Fibroblast of lung (primary cell): ENCODE results near the gene SEMA3E. TPM values are rescaled to one million over a fixed set of nuclear protein-coding genes. Genes with fewer than 3 reads are reported as not detected.

ENCODE experiments used
- DNase-seq, 2 donors: peaks; one replicate each; pipeline versions ENCODE4 v3.0.0 to v3.0.0-alpha.2; 2010; ENCODE audit warnings: low read depth in 2 of 2
- H2AFZ ChIP-seq: 2 replicates; pipeline ENCODE4 v1.5.1; 2012; ENCODE audit warnings: low read length, control low read depth, inconsistent platforms
- H3K27ac ChIP-seq: 2 replicates; pipeline ENCODE4 v1.5.1; 2011; ENCODE audit warnings: low read length, control low read depth; ENCODE audit not compliant: insufficient read depth
- H3K27me3 ChIP-seq: 2 replicates; pipeline ENCODE4 v1.5.1; 2011; ENCODE audit warnings: mild to moderate bottlenecking, low read length; ENCODE audit not compliant: control insufficient read depth, insufficient read depth
- H3K36me3 ChIP-seq: 2 replicates; pipeline ENCODE4 v1.5.1; 2011; ENCODE audit warnings: low read length; ENCODE audit not compliant: control insufficient read depth, insufficient read depth
- H3K4me1 ChIP-seq: 2 replicates; pipeline ENCODE4 v1.5.1; 2011; ENCODE audit warnings: low read length; ENCODE audit not compliant: control insufficient read depth, insufficient read depth; ENCODE audit errors: extremely low read depth
- H3K4me2 ChIP-seq: 2 replicates; pipeline ENCODE4 v1.5.1; 2011; ENCODE audit warnings: low read length, control low read depth; ENCODE audit not compliant: insufficient read depth; ENCODE audit errors: extremely low read depth
- H3K4me3 ChIP-seq, 4 experiments: fragments of 200-600 bp in 1 of 4; sonication (generic) in 1 of 4; replicated peaks in 1 of 4; 2 replicates each; pipeline ENCODE4 v1.5.1; 2011 to 2016; ENCODE audit warnings: low read length in 4 of 4, low read depth in 3 of 4, mild to moderate bottlenecking in 3 of 4, control low read depth in 2 of 4, inconsistent platforms in 1 of 4, mixed read lengths in 1 of 4; ENCODE audit not compliant: insufficient read depth in 1 of 4; ENCODE audit errors: control extremely low read depth in 1 of 4
- H3K79me2 ChIP-seq: 2 replicates; pipeline ENCODE4 v1.5.1; 2012; ENCODE audit warnings: mild to moderate bottlenecking, low read length, inconsistent platforms; ENCODE audit not compliant: control insufficient read depth, insufficient read depth
- H3K9ac ChIP-seq: 2 replicates; pipeline ENCODE4 v1.5.1; 2011; ENCODE audit warnings: mild to moderate bottlenecking, low read length, control low read depth; ENCODE audit not compliant: insufficient read depth
- H3K9me3 ChIP-seq: 2 replicates; pipeline ENCODE4 v1.5.1; 2012; ENCODE audit warnings: low read depth, low read length; ENCODE audit not compliant: control insufficient read depth, insufficient read depth
- H4K20me1 ChIP-seq: 2 replicates; pipeline ENCODE4 v1.5.1; 2011; ENCODE audit warnings: low read length; ENCODE audit not compliant: control insufficient read depth, insufficient read depth; ENCODE audit errors: extremely low read depth
- EZH2 ChIP-seq: IDR thresholded peaks from 2 replicates; pipeline ENCODE4 v1.5.1; 2012; ENCODE audit warnings: low read length, control low read depth, mild to moderate bottlenecking; ENCODE audit errors: missing control alignments
- polyA plus RNA-seq, 2 donors: library from polyadenylated mRNA; depleted of rRNA in 1 of 2; stranded (reverse) in 1 of 2; unstranded in 1 of 2; fragments of >200 nt; gene quantifications; 2 replicates each; pipeline ENCODE4 v1.2.1, GENCODE V29; 2011 to 2012; ENCODE audit warnings: missing spikeins in 1 of 2
- total RNA-seq: library from RNA; depleted of rRNA; stranded (reverse); fragments of >200 nt; gene quantifications from 2 replicates; pipeline ENCODE4 v1.2.1, GENCODE V29; 2014
- TF ChIP-seq, protein P1 (sequence below), 2 donors: IDR thresholded peaks in 1 of 2; conservative IDR thresholded peaks in 1 of 2; 1 replicate in 1 of 2; 2 replicates in 1 of 2; pipeline ENCODE4 v1.5.1; 2011 to 2012; ENCODE audit warnings: low read length in 2 of 2, control low read depth in 1 of 2, inconsistent platforms in 1 of 2, low read depth in 1 of 2, mild to moderate bottlenecking in 1 of 2

SEMA3E gene
- total and polyA plus RNA-seq, 2 donors (not counting 1 experiment from before 2014, with no cell fraction given), result 1.1 to 2.0 TPM

DNA sequence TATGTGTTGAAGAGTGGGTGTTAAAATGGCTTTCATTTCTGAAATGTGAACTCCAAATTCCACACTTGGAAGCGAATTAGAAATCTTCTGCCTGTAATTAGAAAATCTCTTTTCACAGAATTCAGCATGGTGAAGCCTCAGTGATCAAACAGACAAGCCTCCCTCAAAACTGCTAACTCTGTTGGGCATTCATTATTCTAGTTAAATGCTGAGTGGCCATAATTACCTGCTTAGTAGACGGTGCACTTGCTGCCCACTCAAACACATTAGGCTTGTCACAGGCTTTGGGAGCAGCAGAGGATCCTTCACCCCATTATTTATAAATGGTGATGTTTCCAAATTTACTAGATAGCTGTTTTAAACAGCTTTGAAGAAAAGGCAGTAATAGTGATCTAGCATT, 309.0 kb downstream of the SEMA3E start:
- Histone ChIP-seq H3K9ac (no peak overlapping the region), H3K4me2 (no peak overlapping the region), H3K36me3 (no peaks in the 10 kb centered on the region), H3K9me3 (no peaks in the 10 kb centered on the region), H3K4me3 (no peak overlapping the region), H3K27ac (no peak overlapping the region), H3K4me1 (no peaks in the 10 kb centered on the region), H3K27me3 (no peaks in the 10 kb centered on the region), H3K79me2 (no peaks in the 10 kb centered on the region), H2AFZ (no peak overlapping the region), H4K20me1 (no peaks in the 10 kb centered on the region)
- TF ChIP-seq EZH2, result no peak
- TF ChIP-seq, protein P1, sequence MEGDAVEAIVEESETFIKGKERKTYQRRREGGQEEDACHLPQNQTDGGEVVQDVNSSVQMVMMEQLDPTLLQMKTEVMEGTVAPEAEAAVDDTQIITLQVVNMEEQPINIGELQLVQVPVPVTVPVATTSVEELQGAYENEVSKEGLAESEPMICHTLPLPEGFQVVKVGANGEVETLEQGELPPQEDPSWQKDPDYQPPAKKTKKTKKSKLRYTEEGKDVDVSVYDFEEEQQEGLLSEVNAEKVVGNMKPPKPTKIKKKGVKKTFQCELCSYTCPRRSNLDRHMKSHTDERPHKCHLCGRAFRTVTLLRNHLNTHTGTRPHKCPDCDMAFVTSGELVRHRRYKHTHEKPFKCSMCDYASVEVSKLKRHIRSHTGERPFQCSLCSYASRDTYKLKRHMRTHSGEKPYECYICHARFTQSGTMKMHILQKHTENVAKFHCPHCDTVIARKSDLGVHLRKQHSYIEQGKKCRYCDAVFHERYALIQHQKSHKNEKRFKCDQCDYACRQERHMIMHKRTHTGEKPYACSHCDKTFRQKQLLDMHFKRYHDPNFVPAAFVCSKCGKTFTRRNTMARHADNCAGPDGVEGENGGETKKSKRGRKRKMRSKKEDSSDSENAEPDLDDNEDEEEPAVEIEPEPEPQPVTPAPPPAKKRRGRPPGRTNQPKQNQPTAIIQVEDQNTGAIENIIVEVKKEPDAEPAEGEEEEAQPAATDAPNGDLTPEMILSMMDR (conservative IDR thresholded peaks at IDR 0.05 in 1 of 2, IDR thresholded peaks at IDR 0.05 in 1 of 2; ENCODE audit: low read depth in 1 of 2, low read length in 2 of 2), result no peak
- DNase-seq, result no peak

DNA sequence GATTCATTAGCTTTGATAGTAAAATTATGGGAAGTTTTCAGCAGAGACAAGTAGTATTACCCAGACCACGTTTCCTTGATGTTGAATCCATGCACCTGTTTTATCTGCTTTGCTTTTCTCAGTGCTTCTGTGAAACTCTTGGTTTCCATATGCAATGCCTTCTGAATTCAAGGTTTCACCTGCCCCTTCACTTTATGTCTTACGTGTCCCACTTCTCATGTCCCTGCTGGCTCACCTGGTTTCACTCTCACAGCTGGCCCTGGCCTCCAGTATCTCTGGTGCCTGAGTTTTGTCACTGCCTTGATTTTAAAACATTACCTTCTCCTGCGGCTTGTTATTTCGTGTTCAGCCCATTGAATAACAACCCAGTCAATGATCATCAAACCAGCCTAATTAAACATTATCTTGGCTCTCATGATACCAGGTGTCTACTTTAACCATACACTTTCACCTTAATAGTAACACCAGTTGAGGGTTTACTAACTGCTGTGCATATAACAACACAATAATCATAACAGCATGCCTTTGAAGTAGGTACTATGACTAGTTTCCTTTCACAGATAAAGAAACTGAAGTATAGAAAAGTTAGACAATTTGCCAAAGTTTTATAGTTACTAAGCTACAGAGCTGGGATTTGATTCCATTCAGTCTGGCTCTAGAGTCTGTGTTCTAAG, 310.5 kb downstream of the SEMA3E start:
- no peak overlapping the region for H3K9ac ChIP-seq
- DNase-seq, result no peak
- no peaks in the 10 kb centered on the region for H4K20me1 ChIP-seq

DNA sequence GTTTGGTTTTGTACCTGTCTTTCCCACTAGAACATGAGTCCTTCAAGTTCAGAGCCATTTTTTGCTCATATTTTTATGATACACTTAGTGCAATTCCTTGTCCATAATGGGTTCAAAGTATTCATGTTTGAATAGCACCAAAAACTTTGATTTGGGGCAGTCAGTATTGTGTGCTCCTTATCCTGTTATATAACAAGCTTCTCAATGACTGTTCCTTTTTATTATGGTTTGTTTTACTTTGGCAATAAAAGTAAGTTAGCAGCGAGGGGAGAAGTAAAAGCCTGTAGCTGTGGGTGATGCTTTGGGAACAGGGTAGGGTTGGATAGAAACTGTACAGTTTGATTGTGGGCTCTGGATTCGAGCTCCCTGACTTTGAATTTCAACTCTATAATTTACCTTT, 311.9 kb downstream of the SEMA3E start:
- H3K27me3 ChIP-seq, result no peaks in the 10 kb centered on the region
- TF ChIP-seq, protein P1 (conservative IDR thresholded peaks at IDR 0.05 in 1 of 2, IDR thresholded peaks at IDR 0.05 in 1 of 2; ENCODE audit: low read depth in 1 of 2, low read length in 2 of 2), result no peak
- no peak for TF ChIP-seq EZH2
- H2AFZ ChIP-seq, result no peak overlapping the region
- no peak overlapping the region for H3K4me2 ChIP-seq
- H3K4me1 ChIP-seq, result no peaks in the 10 kb centered on the region
- H3K9ac ChIP-seq, result no peak overlapping the region
- H3K27ac ChIP-seq, result no peak overlapping the region
- no peak overlapping the region for H3K4me3 ChIP-seq
- H4K20me1 ChIP-seq, result no peaks in the 10 kb centered on the region
- no peaks in the 10 kb centered on the region for H3K9me3 ChIP-seq
- no peaks in the 10 kb centered on the region for H3K79me2 ChIP-seq
- H3K36me3 ChIP-seq, result no peaks in the 10 kb centered on the region
- no peak for DNase-seq

More for the DNA sequence above, 310.5 kb downstream of the SEMA3E start:
- Histone ChIP-seq H3K9me3 (no peaks in the 10 kb centered on the region), H3K4me1 (no peaks in the 10 kb centered on the region), H3K36me3 (no peaks in the 10 kb centered on the region), H3K27ac (no peak overlapping the region), H3K79me2 (no peaks in the 10 kb centered on the region), H3K4me3 (no peak overlapping the region), H3K27me3 (no peaks in the 10 kb centered on the region), H3K4me2 (no peak overlapping the region), H2AFZ (no peak overlapping the region)
- TF ChIP-seq EZH2, result no peak
- TF ChIP-seq, protein P1 (conservative IDR thresholded peaks at IDR 0.05 in 1 of 2, IDR thresholded peaks at IDR 0.05 in 1 of 2; ENCODE audit: low read depth in 1 of 2, low read length in 2 of 2), result no peak
